AG04450 (cell line): ENCODE data around the gene BCL11A. TPM values are rescaled to one million over a fixed set of nuclear protein-coding genes. Genes with fewer than 3 reads are reported as not detected.

Source experiments
- CTCF ChIA-PET: fragments of 300-600, 350-600 bp; formaldehyde crosslinking; extraction: SDS; loops from one replicate; lab custom pipeline; 2022; ENCODE audit warnings: antibody characterized with exemption, inconsistent platforms; lab: Charles Lee
- POLR2A ChIA-PET: fragments of 350-600 bp; formaldehyde crosslinking; extraction: SDS; loops from one replicate; lab custom pipeline; 2021; ENCODE audit warnings: antibody characterized with exemption, inconsistent platforms; lab: Yijun Ruan, JAX
- DNase-seq: peaks from one replicate; pipeline ENCODE4 v3.0.0-alpha.2; 2011; ENCODE audit warnings: low read depth, low spot score
- H3K27ac ChIP-seq: one replicate; pipeline ENCODE4 v1.5.1; 2012; ENCODE audit warnings: low read depth, low read length, control low read depth
- H3K27me3 ChIP-seq: one replicate; pipeline ENCODE4 v1.6.0; 2012; ENCODE audit warnings: low read length; ENCODE audit not compliant: control insufficient read depth, insufficient read depth
- H3K4me3 ChIP-seq: 2 replicates; pipeline ENCODE4 v1.5.1; 2011; ENCODE audit warnings: mild to moderate bottlenecking, low read depth, low read length, control low read depth
- H3K9me3 ChIP-seq: 2 replicates; pipeline ENCODE4 v1.5.1; 2012; ENCODE audit warnings: low read length; ENCODE audit not compliant: control insufficient read depth, insufficient read depth
- polyA plus RNA-seq: library from polyadenylated mRNA; depleted of rRNA; stranded (reverse); fragments of >200 nt; gene quantifications from 2 replicates; pipeline ENCODE4 v1.2.3, GENCODE V29; 2011
- TF ChIP-seq, protein P1 (sequence below): IDR thresholded peaks from 2 replicates; pipeline ENCODE4 v1.5.1; 2011; ENCODE audit warnings: low read depth, low read length, control low read depth, inconsistent platforms

Gene BCL11A
- polyA plus RNA-seq, 1 experiment: 1.1 TPM

DNA sequence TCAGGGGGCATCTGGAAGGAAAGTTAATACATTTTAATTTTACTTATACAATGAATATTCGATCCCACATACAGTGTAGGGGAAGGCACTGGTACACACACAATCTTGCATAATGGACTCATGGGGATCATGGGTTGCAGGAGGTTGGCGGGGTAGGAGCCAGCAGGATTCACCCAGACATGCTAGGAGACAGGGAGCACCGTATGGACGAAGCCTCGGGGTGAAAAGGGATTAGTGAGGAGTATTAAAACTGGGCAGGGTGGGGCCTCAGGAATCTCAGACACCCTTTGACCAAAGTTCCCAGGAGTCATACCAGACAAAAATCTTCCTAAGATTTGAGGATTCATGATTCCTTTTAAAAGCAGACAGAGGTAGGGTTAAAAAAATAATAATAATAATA lies 140.8 kb downstream of the BCL11A start:
- H3K27me3 ChIP-seq: peaks cover 16% of the 10 kb centered on the region
- TF ChIP-seq, protein P1, sequence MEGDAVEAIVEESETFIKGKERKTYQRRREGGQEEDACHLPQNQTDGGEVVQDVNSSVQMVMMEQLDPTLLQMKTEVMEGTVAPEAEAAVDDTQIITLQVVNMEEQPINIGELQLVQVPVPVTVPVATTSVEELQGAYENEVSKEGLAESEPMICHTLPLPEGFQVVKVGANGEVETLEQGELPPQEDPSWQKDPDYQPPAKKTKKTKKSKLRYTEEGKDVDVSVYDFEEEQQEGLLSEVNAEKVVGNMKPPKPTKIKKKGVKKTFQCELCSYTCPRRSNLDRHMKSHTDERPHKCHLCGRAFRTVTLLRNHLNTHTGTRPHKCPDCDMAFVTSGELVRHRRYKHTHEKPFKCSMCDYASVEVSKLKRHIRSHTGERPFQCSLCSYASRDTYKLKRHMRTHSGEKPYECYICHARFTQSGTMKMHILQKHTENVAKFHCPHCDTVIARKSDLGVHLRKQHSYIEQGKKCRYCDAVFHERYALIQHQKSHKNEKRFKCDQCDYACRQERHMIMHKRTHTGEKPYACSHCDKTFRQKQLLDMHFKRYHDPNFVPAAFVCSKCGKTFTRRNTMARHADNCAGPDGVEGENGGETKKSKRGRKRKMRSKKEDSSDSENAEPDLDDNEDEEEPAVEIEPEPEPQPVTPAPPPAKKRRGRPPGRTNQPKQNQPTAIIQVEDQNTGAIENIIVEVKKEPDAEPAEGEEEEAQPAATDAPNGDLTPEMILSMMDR: no peak
- DNase-seq: no peak
- no peaks in the 10 kb centered on the region; the same call in 1 of the 2 replicates for H3K9me3 ChIP-seq
- H3K27ac ChIP-seq: no peak overlapping the region
- H3K4me3 ChIP-seq: no peak overlapping the region
- ChIA-PET CTCF (no interaction called here), POLR2A (no interaction called here)

DNA sequence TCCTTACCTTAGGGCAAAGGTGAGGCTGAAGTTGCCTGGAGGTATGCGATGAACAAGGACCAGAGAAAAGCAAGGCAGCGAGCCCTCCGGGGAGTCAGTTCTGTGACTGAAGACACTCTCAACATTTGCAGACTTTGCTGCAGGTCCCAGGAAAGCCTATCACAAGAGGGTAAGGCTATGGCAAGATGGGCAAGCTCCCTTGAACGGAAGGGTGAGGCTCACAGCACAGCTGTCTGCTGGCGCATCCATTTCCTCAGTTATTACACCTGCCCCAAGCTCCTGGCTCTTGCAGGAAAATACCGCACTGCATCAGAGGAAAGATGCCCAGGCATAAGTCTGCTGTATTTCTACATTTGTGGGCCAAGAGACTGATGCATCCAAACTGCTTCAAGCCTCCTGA lies 141.4 kb downstream of the BCL11A start:
- CTCF ChIA-PET: no interaction called here
- H3K4me3 ChIP-seq: no peak overlapping the region
- DNase-seq: no peak
- H3K9me3 ChIP-seq: no peaks in the 10 kb centered on the region; the same call in 1 of the 2 replicates
- no peak overlapping the region for H3K27ac ChIP-seq
- TF ChIP-seq, protein P1: no peak
- H3K27me3 ChIP-seq: peaks cover 16% of the 10 kb centered on the region
- POLR2A ChIA-PET: no interaction called here

DNA sequence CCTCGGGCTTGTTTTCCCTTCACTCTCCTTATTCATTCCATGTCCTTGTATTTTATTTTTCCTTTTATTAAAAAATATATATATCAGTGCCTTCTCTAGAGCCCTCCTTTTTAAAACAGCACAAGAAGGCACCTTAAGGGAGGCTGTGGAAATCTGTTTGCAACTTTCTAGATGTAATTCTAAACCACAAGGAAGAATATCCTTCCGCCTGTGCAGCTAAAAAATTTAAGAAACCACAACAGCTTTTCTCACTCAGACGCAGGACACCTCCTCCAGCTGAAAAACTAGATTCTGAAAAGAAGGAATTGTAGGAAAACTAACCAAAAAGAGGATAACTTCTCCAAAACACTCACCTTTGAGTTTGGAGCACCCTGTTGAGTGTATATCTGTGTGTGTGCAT lies 142.2 kb downstream of the BCL11A start:
- no peak for DNase-seq
- CTCF ChIA-PET: no interaction called here
- POLR2A ChIA-PET: no interaction called here
- TF ChIP-seq, protein P1: no peak
- Histone ChIP-seq H3K9me3 (no peaks in the 10 kb centered on the region; the same call in 1 of the 2 replicates), H3K27ac (no peak overlapping the region), H3K27me3 (peaks cover 16% of the 10 kb centered on the region), H3K4me3 (no peak overlapping the region)

DNA sequence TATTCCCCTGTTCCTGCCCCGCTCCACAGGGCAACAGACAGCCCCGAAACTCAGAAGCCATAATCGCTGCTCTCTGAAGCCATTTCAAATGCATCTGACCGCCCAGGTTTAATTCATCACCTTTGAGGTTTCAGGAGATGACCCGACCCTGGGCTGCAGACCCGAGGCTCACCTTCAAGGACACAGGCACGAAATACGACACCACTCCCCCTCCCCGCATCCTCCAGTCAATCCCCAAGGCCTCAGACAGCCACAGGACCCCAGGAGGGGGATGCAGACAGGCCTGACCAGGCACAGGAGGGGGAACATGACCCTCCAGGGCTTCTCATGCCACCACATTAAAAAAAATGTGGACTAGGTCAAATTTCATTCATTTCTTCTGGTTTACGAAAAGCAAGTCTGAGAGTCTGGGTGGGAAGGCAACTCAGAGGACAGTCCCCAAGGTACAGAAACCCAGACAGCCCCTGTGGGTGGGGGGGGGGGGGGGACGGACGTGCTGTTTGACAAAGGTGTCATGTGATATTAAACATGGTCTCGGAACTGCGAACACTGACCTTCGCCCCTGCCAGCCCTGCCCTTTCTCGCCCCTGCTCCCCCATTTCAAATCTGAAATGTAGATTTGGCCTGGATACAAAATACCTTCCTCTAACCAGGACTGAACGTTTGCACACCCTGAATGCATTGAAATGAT lies 142.9 kb downstream of the BCL11A start:
- Histone ChIP-seq H3K27ac (no peak overlapping the region), H3K27me3 (peaks cover 19% of the 10 kb centered on the region), H3K4me3 (no peak overlapping the region), H3K9me3 (no peaks in the 10 kb centered on the region; the same call in 1 of the 2 replicates)
- no peak for DNase-seq
- TF ChIP-seq, protein P1: no peak
- POLR2A ChIA-PET: no interaction called here
- CTCF ChIA-PET: no interaction called here

DNA sequence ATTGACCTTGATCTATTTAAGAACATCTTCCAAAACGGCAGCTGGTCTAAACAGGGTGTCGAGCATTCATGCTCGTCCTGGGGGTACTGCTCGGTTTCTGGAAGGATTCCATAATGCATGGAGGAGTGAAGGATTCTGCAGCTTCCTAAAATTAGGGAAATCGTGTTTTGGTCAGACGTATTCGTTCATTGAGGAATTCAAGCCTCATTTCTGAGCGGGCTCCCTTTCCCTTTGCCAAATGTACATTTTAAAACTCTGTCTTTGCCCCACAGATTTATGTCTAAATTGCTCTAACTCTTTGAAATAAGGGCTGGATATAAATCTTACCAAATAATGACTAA lies 144.0 kb downstream of the BCL11A start:
- POLR2A ChIA-PET: no interaction called here
- Histone ChIP-seq H3K27me3 (peaks cover 19% of the 10 kb centered on the region), H3K9me3 (no peaks in the 10 kb centered on the region; the same call in 1 of the 2 replicates), H3K27ac (no peak overlapping the region), H3K4me3 (no peak overlapping the region)
- CTCF ChIA-PET: no interaction called here
- TF ChIP-seq, protein P1: no peak
- no peak for DNase-seq
